Measurements from ENCODE around the gene LDB2.

The LDB2 gene

DNA sequence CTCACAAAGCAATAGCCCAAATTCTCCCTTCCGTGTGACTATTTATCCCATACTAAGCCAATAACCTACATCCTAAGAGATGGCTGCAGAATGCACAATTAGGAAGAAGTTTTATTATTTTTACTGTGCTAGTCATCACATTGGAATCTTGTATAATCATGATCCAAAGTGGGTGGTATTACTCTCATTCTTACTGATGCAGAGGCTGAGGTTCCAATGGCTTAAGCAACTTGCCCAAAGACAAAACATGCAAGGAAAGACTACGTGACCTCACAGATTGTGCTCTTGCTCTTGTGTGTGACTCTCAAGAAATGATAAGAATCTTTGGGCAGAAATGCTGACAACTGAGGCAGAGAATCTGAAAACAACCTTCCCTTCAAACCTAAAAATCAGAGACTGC lies 212.2 kb downstream of the LDB2 start:
- Histone ChIP-seq H3K36me3 (ENCODE audit: control insufficient read depth in 2 of 2, insufficient read depth in 2 of 2, low read length in 2 of 2) (no peaks in the 10 kb centered on the region), H3K4me1 (ENCODE audit: control insufficient read depth, insufficient read depth, low read length) (no peaks in the 10 kb centered on the region), H3K27ac (ENCODE audit: low read length) (no peak overlapping the region), H3K9me3 (ENCODE audit: control insufficient read depth in 2 of 2, low read length in 2 of 2) (no peaks in the 10 kb centered on the region), H3K27me3 (ENCODE audit: control insufficient read depth in 1 of 2, insufficient read depth in 2 of 2, low read length in 2 of 2) (no peaks in the 10 kb centered on the region), H3K9ac (ENCODE audit: low read length in 2 of 2) (no peak overlapping the region), H3K4me3 (ENCODE audit: low read length in 2 of 2) (no peak overlapping the region)

DNA sequence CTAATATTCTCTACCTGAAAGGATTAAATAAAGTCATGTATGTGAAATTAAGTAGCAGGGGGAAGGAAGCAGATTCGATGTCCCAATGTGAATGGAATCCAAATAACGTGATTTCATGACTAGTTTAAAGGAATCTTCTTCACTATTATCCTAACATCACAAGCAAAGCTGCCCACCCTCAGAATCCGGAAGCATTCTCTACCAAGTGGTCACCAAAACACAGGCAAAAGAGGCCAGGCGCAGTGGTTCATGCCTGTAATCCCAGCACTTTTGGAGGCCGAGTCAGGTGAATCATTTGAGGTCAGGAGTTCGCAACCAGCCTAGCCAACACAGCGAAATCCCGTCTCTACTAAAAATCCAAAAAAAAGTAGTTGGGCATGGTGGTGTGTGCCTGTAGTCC lies 212.9 kb downstream of the LDB2 start:
- Histone ChIP-seq H3K36me3 (ENCODE audit: control insufficient read depth in 2 of 2, insufficient read depth in 2 of 2, low read length in 2 of 2) (no peaks in the 10 kb centered on the region), H3K27me3 (ENCODE audit: control insufficient read depth in 1 of 2, insufficient read depth in 2 of 2, low read length in 2 of 2) (no peaks in the 10 kb centered on the region), H3K4me3 (ENCODE audit: low read length in 2 of 2) (no peak overlapping the region), H3K9me3 (ENCODE audit: control insufficient read depth in 2 of 2, low read length in 2 of 2) (no peaks in the 10 kb centered on the region), H3K9ac (ENCODE audit: low read length in 2 of 2) (no peak overlapping the region), H3K27ac (ENCODE audit: low read length) (no peak overlapping the region), H3K4me1 (ENCODE audit: control insufficient read depth, insufficient read depth, low read length) (no peaks in the 10 kb centered on the region)

GRCh38 chr4:16684935-16685334 lies 213.5 kb downstream of the LDB2 start:
- no peak overlapping the region for H3K27ac ChIP-seq (ENCODE audit: low read length)
- no peaks in the 10 kb centered on the region for H3K9me3 ChIP-seq (ENCODE audit: control insufficient read depth in 2 of 2, low read length in 2 of 2)
- H3K9ac ChIP-seq (ENCODE audit: low read length in 2 of 2), result no peak overlapping the region
- H3K4me3 ChIP-seq (ENCODE audit: low read length in 2 of 2), result no peak overlapping the region
- H3K27me3 ChIP-seq (ENCODE audit: control insufficient read depth in 1 of 2, insufficient read depth in 2 of 2, low read length in 2 of 2), result no peaks in the 10 kb centered on the region
- no peaks in the 10 kb centered on the region for H3K36me3 ChIP-seq (ENCODE audit: control insufficient read depth in 2 of 2, insufficient read depth in 2 of 2, low read length in 2 of 2)
- no peaks in the 10 kb centered on the region for H3K4me1 ChIP-seq (ENCODE audit: control insufficient read depth, insufficient read depth, low read length)

DNA sequence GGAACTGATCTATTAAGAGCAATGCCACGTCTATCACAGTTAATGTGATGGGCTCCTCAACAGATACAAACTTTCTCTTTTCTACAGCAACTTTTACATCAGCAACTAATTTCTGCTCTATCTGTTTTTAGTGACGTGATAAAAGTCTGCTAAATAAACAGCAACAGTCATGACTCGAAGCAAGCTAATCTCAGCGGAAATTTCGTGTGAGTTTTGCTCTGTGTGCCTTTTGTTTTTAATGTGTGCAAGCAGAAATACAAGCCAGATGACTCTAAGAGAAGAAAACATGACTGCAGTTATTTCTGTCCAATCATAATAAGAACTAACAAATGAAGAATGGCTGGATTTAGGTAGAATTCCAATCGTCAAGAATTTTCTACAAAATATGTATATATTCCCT lies 214.3 kb downstream of the LDB2 start:
- no peaks in the 10 kb centered on the region for H3K9me3 ChIP-seq (ENCODE audit: control insufficient read depth in 2 of 2, low read length in 2 of 2)
- no peak overlapping the region for H3K27ac ChIP-seq (ENCODE audit: low read length)
- no peak overlapping the region for H3K4me3 ChIP-seq (ENCODE audit: low read length in 2 of 2)
- no peaks in the 10 kb centered on the region for H3K36me3 ChIP-seq (ENCODE audit: control insufficient read depth in 2 of 2, insufficient read depth in 2 of 2, low read length in 2 of 2)
- no peak overlapping the region for H3K9ac ChIP-seq (ENCODE audit: low read length in 2 of 2)
- no peaks in the 10 kb centered on the region for H3K4me1 ChIP-seq (ENCODE audit: control insufficient read depth, insufficient read depth, low read length)
- no peaks in the 10 kb centered on the region for H3K27me3 ChIP-seq (ENCODE audit: control insufficient read depth in 1 of 2, insufficient read depth in 2 of 2, low read length in 2 of 2)

DNA sequence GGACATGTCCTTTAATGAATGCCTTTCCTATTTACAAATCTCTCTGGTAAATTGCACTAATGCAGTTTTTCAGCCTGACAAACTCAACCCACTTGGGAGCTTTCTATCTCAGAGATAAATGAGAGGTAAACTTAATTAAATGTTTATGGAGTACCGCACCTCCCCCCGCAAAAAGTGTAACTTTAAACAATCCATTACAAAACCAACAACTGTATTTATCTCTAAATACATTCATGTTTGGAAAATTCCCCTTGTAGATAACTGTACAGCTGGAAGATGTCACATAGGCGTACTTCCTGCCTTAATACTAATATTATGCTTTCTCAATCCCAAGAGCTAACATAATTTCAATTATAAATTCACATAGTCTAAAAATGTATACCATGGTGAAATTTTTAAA lies 215.5 kb downstream of the LDB2 start:
- Histone ChIP-seq H3K4me1 (ENCODE audit: control insufficient read depth, insufficient read depth, low read length) (no peaks in the 10 kb centered on the region), H3K9ac (ENCODE audit: low read length in 2 of 2) (no peak overlapping the region), H3K9me3 (ENCODE audit: control insufficient read depth in 2 of 2, low read length in 2 of 2) (no peaks in the 10 kb centered on the region), H3K36me3 (ENCODE audit: control insufficient read depth in 2 of 2, insufficient read depth in 2 of 2, low read length in 2 of 2) (no peaks in the 10 kb centered on the region), H3K27ac (ENCODE audit: low read length) (no peak overlapping the region), H3K4me3 (ENCODE audit: low read length in 2 of 2) (no peak overlapping the region), H3K27me3 (ENCODE audit: control insufficient read depth in 1 of 2, insufficient read depth in 2 of 2, low read length in 2 of 2) (no peaks in the 10 kb centered on the region)

DNA sequence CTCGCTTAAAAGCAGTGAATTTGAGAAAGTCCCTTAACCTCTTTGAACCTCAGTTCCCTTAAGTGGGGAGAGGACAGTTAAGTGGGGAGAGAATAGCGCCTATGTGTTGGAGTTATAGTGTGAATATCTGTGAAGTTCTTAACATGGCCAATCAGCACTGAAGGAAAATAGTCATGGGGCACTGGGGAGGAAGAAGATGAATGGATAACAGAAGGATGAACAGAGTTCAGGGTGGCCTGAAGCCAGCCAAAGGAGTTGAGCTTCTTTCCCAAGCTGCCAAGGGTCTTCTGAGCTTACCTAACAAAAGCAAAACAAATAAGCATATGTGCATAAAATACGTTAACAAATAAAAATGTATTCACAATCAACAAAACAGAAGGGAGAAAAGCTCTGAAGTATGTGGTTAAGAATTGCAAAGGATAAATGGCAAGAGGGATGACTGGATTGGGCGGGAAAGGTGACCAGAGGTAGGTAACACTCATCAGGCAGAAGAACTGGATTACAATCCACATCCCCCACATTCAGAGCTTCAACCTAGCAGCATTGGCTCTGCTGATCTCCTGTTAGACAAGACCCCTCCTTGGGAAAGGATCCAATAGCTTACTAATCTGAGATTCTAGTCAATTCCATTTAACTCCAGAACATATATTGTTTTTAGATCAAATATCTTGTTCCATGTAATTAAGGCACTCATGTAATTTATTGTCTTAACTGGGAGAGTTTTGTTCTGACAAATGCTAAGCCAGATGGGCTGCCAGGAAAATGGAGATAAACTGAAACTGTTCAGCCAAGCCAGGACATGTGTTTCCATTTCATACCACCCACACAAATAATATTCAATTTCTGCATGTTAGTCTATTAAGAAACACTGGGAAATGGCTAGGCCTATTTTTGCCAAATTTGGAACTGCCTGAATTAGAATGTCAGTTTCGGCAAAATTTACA lies 221.2 kb downstream of the LDB2 start:
- no peak overlapping the region for H3K27ac ChIP-seq (ENCODE audit: low read length)
- no peaks in the 10 kb centered on the region for H3K27me3 ChIP-seq (ENCODE audit: control insufficient read depth in 1 of 2, insufficient read depth in 2 of 2, low read length in 2 of 2)
- no peaks in the 10 kb centered on the region for H3K36me3 ChIP-seq (ENCODE audit: control insufficient read depth in 2 of 2, insufficient read depth in 2 of 2, low read length in 2 of 2)
- H3K9me3 ChIP-seq (ENCODE audit: control insufficient read depth in 2 of 2, low read length in 2 of 2), result no peaks in the 10 kb centered on the region
- H3K4me3 ChIP-seq (ENCODE audit: low read length in 2 of 2), result no peak overlapping the region
- H3K9ac ChIP-seq (ENCODE audit: low read length in 2 of 2), result no peak overlapping the region
- H3K4me1 ChIP-seq (ENCODE audit: control insufficient read depth, insufficient read depth, low read length), result no peaks in the 10 kb centered on the region

- no peaks in the 10 kb centered on the region for H3K27me3 ChIP-seq (ENCODE audit: control insufficient read depth in 1 of 2, insufficient read depth in 2 of 2, low read length in 2 of 2)
- H3K9ac ChIP-seq (ENCODE audit: low read length in 2 of 2), result no peak overlapping the region
- no peaks in the 10 kb centered on the region for H3K36me3 ChIP-seq (ENCODE audit: control insufficient read depth in 2 of 2, insufficient read depth in 2 of 2, low read length in 2 of 2)
- no peaks in the 10 kb centered on the region for H3K9me3 ChIP-seq (ENCODE audit: control insufficient read depth in 2 of 2, low read length in 2 of 2)
- H3K4me1 ChIP-seq (ENCODE audit: control insufficient read depth, insufficient read depth, low read length), result peaks cover 4% of the 10 kb centered on the region
- no peak overlapping the region for H3K4me3 ChIP-seq (ENCODE audit: low read length in 2 of 2)
- H3K27ac ChIP-seq (ENCODE audit: low read length), result no peak overlapping the region
Measured at GRCh38 chr4:16676230-16676770, 222.1 kb downstream of the LDB2 start.

DNA sequence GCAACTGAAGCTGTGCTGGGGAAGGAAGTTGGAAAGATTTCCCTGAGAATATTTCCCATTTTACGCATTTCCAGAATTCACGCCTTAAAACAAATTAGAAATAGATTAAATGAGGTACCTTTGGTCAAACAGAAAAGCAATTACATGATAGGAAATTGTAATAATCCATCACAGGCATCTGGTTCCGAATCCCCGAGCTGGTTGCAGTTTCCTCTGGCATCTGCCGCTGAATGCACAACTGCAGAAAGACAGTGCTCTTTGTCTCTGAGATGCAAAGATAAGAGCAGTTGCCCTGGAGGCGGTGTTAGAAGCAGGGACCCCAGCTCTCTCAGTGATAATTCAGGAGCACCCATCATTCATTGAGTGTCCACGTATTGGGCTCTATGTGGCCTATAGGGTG lies 224.4 kb downstream of the LDB2 start:
- peaks cover 7% of the 10 kb centered on the region for H3K4me1 ChIP-seq (ENCODE audit: control insufficient read depth, insufficient read depth, low read length)

GRCh38 chr4:16672421-16672820 lies 226.0 kb downstream of the LDB2 start:
- Histone ChIP-seq H3K4me3 (ENCODE audit: low read length in 2 of 2) (no peak overlapping the region), H3K4me1 (ENCODE audit: control insufficient read depth, insufficient read depth, low read length) (peaks cover 8% of the 10 kb centered on the region), H3K36me3 (ENCODE audit: control insufficient read depth in 2 of 2, insufficient read depth in 2 of 2, low read length in 2 of 2) (no peaks in the 10 kb centered on the region), H3K9ac (ENCODE audit: low read length in 2 of 2) (no peak overlapping the region), H3K27me3 (ENCODE audit: control insufficient read depth in 1 of 2, insufficient read depth in 2 of 2, low read length in 2 of 2) (no peaks in the 10 kb centered on the region), H3K27ac (ENCODE audit: low read length) (no peak overlapping the region), H3K9me3 (ENCODE audit: control insufficient read depth in 2 of 2, low read length in 2 of 2) (no peaks in the 10 kb centered on the region)

More for the DNA sequence above, 224.4 kb downstream of the LDB2 start:
- no peak overlapping the region for H3K4me3 ChIP-seq (ENCODE audit: low read length in 2 of 2)
- no peak overlapping the region for H3K27ac ChIP-seq (ENCODE audit: low read length)
- no peaks in the 10 kb centered on the region for H3K9me3 ChIP-seq (ENCODE audit: control insufficient read depth in 2 of 2, low read length in 2 of 2)
- no peak overlapping the region for H3K9ac ChIP-seq (ENCODE audit: low read length in 2 of 2)
- H3K36me3 ChIP-seq (ENCODE audit: control insufficient read depth in 2 of 2, insufficient read depth in 2 of 2, low read length in 2 of 2), result no peaks in the 10 kb centered on the region
- H3K27me3 ChIP-seq (ENCODE audit: control insufficient read depth in 1 of 2, insufficient read depth in 2 of 2, low read length in 2 of 2), result no peaks in the 10 kb centered on the region

DNA sequence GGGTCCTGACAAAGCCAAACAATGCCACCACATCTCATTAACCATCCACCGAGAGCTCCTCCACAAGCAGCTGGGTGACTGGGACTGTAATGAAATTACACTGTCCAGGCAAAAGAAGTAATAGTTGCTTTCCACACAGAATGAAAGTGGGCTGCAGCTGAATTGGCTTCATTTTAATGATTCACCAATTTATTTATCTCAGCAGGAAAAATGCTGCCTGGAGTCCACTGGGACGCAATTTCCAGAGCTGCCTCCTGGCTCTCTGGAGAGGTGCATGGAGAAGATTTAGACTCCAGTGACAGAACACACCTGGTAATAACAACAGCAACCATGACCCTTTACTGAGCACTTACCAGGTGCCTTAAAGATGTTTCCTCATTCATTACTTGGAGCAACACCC lies 226.7 kb downstream of the LDB2 start:
- no peak overlapping the region for H3K4me3 ChIP-seq (ENCODE audit: low read length in 2 of 2)
- no peaks in the 10 kb centered on the region for H3K9me3 ChIP-seq (ENCODE audit: control insufficient read depth in 2 of 2, low read length in 2 of 2)
- H3K4me1 ChIP-seq (ENCODE audit: control insufficient read depth, insufficient read depth, low read length), result peaks cover 8% of the 10 kb centered on the region
- no peak overlapping the region for H3K9ac ChIP-seq (ENCODE audit: low read length in 2 of 2)
- H3K27ac ChIP-seq (ENCODE audit: low read length), result no peak overlapping the region
- no peaks in the 10 kb centered on the region for H3K27me3 ChIP-seq (ENCODE audit: control insufficient read depth in 1 of 2, insufficient read depth in 2 of 2, low read length in 2 of 2)
- no peaks in the 10 kb centered on the region for H3K36me3 ChIP-seq (ENCODE audit: control insufficient read depth in 2 of 2, insufficient read depth in 2 of 2, low read length in 2 of 2)

DNA sequence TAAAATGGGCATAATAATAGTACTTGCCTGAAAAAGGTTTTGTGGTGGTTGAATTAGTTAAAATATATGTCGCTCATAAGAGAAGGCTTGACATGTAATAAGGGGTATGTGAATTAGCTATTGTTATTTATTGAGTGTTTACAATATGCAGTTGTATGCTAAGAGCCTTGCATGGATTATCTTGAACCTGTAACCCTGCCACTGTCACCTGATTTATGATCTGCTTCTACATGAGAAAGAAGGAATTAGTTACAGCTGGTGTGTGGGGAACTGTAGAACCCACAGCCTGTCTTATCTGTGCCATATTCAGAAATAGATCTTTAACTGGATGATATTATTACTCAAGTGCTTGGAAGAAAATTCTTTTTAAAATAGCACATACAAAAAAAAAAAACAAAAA lies 227.7 kb downstream of the LDB2 start:
- no peaks in the 10 kb centered on the region for H3K9me3 ChIP-seq (ENCODE audit: control insufficient read depth in 2 of 2, low read length in 2 of 2)
- H3K9ac ChIP-seq (ENCODE audit: low read length in 2 of 2), result no peak overlapping the region
- H3K27me3 ChIP-seq (ENCODE audit: control insufficient read depth in 1 of 2, insufficient read depth in 2 of 2, low read length in 2 of 2), result no peaks in the 10 kb centered on the region
- H3K4me1 ChIP-seq (ENCODE audit: control insufficient read depth, insufficient read depth, low read length), result peaks cover 8% of the 10 kb centered on the region
- H3K36me3 ChIP-seq (ENCODE audit: control insufficient read depth in 2 of 2, insufficient read depth in 2 of 2, low read length in 2 of 2), result no peaks in the 10 kb centered on the region
- H3K4me3 ChIP-seq (ENCODE audit: low read length in 2 of 2), result no peak overlapping the region
- H3K27ac ChIP-seq (ENCODE audit: low read length), result no peak overlapping the region
